Testis (tissue), 3 donors: ENCODE results near the gene SH2D4B. TPM values are rescaled to one million over a fixed set of nuclear protein-coding genes. Genes with fewer than 3 reads are reported as not detected.

Source experiments
- DNase-seq: peaks from one replicate; pipeline ENCODE4 v3.0.0-alpha.2; 2019
- H3K27ac ChIP-seq, 2 donors: fragments of 200-600 bp; sonication (generic); one replicate each; pipeline ENCODE4 v1.5.1; 2019
- H3K27me3 ChIP-seq: fragments of 200-600 bp; sonication (generic); one replicate; pipeline ENCODE4 v1.5.1; 2019
- H3K36me3 ChIP-seq: fragments of 200-600 bp; sonication (generic); one replicate; pipeline ENCODE4 v1.5.1; 2017; ENCODE audit warnings: low read depth; ENCODE audit errors: missing control alignments
- H3K4me1 ChIP-seq: fragments of 200-600 bp; sonication (generic); one replicate; pipeline ENCODE4 v1.5.1; 2019
- H3K4me3 ChIP-seq, 2 donors: fragments of 200-600 bp; sonication (generic); one replicate each; pipeline ENCODE4 v1.5.1; 2017 to 2019
- H3K9me3 ChIP-seq: fragments of 200-600 bp; sonication (generic); one replicate; pipeline ENCODE4 v1.5.1; 2017
- CTCF ChIP-seq, 3 experiments: fragments of 450-650 bp in 2 of 3; fragments of 200-600 bp in 1 of 3; sonication (generic) in 1 of 3; IDR thresholded peaks; one replicate each; pipeline ENCODE4 v1.5.1; 2016 to 2019; ENCODE audit warnings: antibody characterized with exemption in 3 of 3, mild to moderate bottlenecking in 2 of 3, moderate library complexity in 1 of 3
- POLR2A ChIP-seq: fragments of 450-650 bp; IDR thresholded peaks from one replicate; pipeline ENCODE4 v1.6.1; 2017; ENCODE audit warnings: antibody characterized with exemption, mild to moderate bottlenecking, moderate library complexity
- WGBS, 2 donors: methylation state at CpG; one replicate each; pipeline ENCODE4 v1.1.5; 2018; 5-methylcytosine and 5-hydroxymethylcytosine counted together
- intact Hi-C: fragments of 100-400 bp; cut with DNase I; formaldehyde crosslinking; loops from one replicate; pipeline ENCODE4 v1.15.1; 2023; ENCODE audit warnings: low total_unique reads
- polyA plus RNA-seq: library from polyadenylated mRNA; stranded (reverse); fragments of 350-450 nt; fragmentation: Illumina TruSeq; extraction: RNeasy Lipid Tissue Mini Kit (QIAGEN cat#74804); gene quantifications from one replicate; pipeline ENCODE4 v1.2.3, GENCODE V29; 2014; ENCODE audit warnings: low read depth, low replicate concordance; ENCODE audit not compliant: insufficient read depth
- total RNA-seq, 2 donors: library from RNA; depleted of rRNA; stranded (reverse); fragments of >200 nt; gene quantifications; one replicate each; pipeline ENCODE4 v1.2.3, GENCODE V29; 2016

The SH2D4B gene
- total and polyA plus RNA-seq, 3 donors from 2014 or later = 0.22 to 1.1 (median 0.55) TPM

- no peak overlapping the region for H3K27ac ChIP-seq
- H3K9me3 ChIP-seq = no peaks in the 10 kb centered on the region
- intact Hi-C loops = no loop called here
- H3K27me3 ChIP-seq = no peaks in the 10 kb centered on the region
- H3K4me1 ChIP-seq = no peaks in the 10 kb centered on the region
- TF ChIP-seq CTCF (IDR thresholded peaks at IDR 0.05) (no peak), POLR2A (no peak)
- H3K36me3 ChIP-seq = no peaks in the 10 kb centered on the region
- 84 to 91% methylated on average over 7 of the region's 7 CpGs for WGBS, 2 donors
- DNase-seq = no peak
- H3K4me3 ChIP-seq = no peak overlapping the region
Measured at GRCh38 chr10:80580638-80581468, 43.2 kb downstream of the SH2D4B start.

GRCh38 chr10:80581469-80581835 is 43.8 kb downstream of the SH2D4B start:
- H3K27me3 ChIP-seq = no peaks in the 10 kb centered on the region
- H3K4me3 ChIP-seq = no peak overlapping the region
- no peak overlapping the region for H3K27ac ChIP-seq
- no peak for DNase-seq
- WGBS, 2 donors = 80 to 95% methylated on average over 5 of the region's 5 CpGs
- no peaks in the 10 kb centered on the region for H3K36me3 ChIP-seq
- H3K4me1 ChIP-seq = no peaks in the 10 kb centered on the region
- intact Hi-C loops = no loop called here
- no peaks in the 10 kb centered on the region for H3K9me3 ChIP-seq
- TF ChIP-seq CTCF (IDR thresholded peaks at IDR 0.05) (no peak), POLR2A (no peak)

- no peak overlapping the region for H3K4me3 ChIP-seq
- intact Hi-C loops = no loop called here
- 88% methylated on average over 3 of the region's 3 CpGs for WGBS, 2 donors
Measured at GRCh38 chr10:80582286-80582960, 44.7 kb downstream of the SH2D4B start.

GRCh38 chr10:80583685-80584084 is 46.0 kb downstream of the SH2D4B start:
- 52 to 72% methylated on average over 1 of the region's 1 CpG for WGBS, 2 donors
- no peak for TF ChIP-seq CTCF (IDR thresholded peaks at IDR 0.05)
- TF ChIP-seq POLR2A = no peak
- Histone ChIP-seq H3K4me3 (no peak overlapping the region), H3K27ac (no peak overlapping the region), H3K27me3 (no peaks in the 10 kb centered on the region), H3K36me3 (no peaks in the 10 kb centered on the region), H3K4me1 (no peaks in the 10 kb centered on the region), H3K9me3 (no peaks in the 10 kb centered on the region)
- intact Hi-C loops = no loop called here
- DNase-seq = no peak

More at GRCh38 chr10:80582286-80582960, 44.7 kb downstream of the SH2D4B start:
- no peak for DNase-seq
- H3K27me3 ChIP-seq = no peaks in the 10 kb centered on the region
- H3K27ac ChIP-seq = no peak overlapping the region
- H3K36me3 ChIP-seq = no peaks in the 10 kb centered on the region
- H3K4me1 ChIP-seq = no peaks in the 10 kb centered on the region
- H3K9me3 ChIP-seq = no peaks in the 10 kb centered on the region
- no peak for TF ChIP-seq CTCF (IDR thresholded peaks at IDR 0.05)
- no peak for TF ChIP-seq POLR2A
